Keratinocyte (primary cell): Measurements from ENCODE around the gene NFATC1. TPM values are rescaled to one million over a fixed set of nuclear protein-coding genes. Genes with fewer than 3 reads are reported as not detected.

Source experiments
- DNase-seq: peaks from one replicate; pipeline ENCODE4 v3.0.0-alpha.2; 2011; ENCODE audit warnings: low read depth, missing footprints, low spot score
- FAIRE-seq: peaks from 2 replicates; lab custom pipeline; 2011; peaks lifted over from hg19 to GRCh38; lab: Jason Lieb, UNC
- H2AFZ ChIP-seq: 2 replicates; pipeline ENCODE4 v1.6.0; 2012; ENCODE audit warnings: low read length, control low read depth, inconsistent platforms; ENCODE audit not compliant: control insufficient read depth
- H3K27ac ChIP-seq: 2 replicates; pipeline ENCODE4 v1.5.1; 2011; ENCODE audit warnings: low read length; ENCODE audit not compliant: control insufficient read depth, insufficient read depth
- H3K27me3 ChIP-seq: 3 replicates; pipeline ENCODE4 v1.6.0; 2011; ENCODE audit warnings: low read length; ENCODE audit not compliant: control insufficient read depth, insufficient read depth; ENCODE audit errors: extremely low read depth
- H3K36me3 ChIP-seq, 2 experiments: 2 replicates in 1 of 2; 3 replicates in 1 of 2; pipeline ENCODE4 v1.5.1; 2011; ENCODE audit warnings: low read length in 2 of 2, mild to moderate bottlenecking in 1 of 2; ENCODE audit not compliant: control insufficient read depth in 2 of 2, insufficient read depth in 2 of 2; ENCODE audit errors: extremely low read depth in 1 of 2
- H3K4me1 ChIP-seq: 3 replicates; pipeline ENCODE4 v1.5.1; 2011; ENCODE audit warnings: low read length; ENCODE audit not compliant: control insufficient read depth, insufficient read depth; ENCODE audit errors: extremely low read depth
- H3K4me2 ChIP-seq: 3 replicates; pipeline ENCODE4 v1.6.0; 2011; ENCODE audit warnings: low read depth, low read length; ENCODE audit not compliant: control insufficient read depth, insufficient read depth; ENCODE audit errors: extremely low read depth
- H3K4me3 ChIP-seq, 3 experiments: fragments of 200-600 bp in 1 of 3; sonication (generic) in 1 of 3; 2 replicates in 2 of 3; 3 replicates in 1 of 3; pipeline ENCODE4 v1.5.1; 2011 to 2016; ENCODE audit warnings: low read length in 3 of 3, mild to moderate bottlenecking in 3 of 3, control low read depth in 2 of 3, inconsistent platforms in 1 of 3, low read depth in 1 of 3, mixed read lengths in 1 of 3, mixed run types in 1 of 3, moderate library complexity in 1 of 3; ENCODE audit not compliant: control insufficient read depth in 2 of 3, insufficient read depth in 2 of 3; ENCODE audit errors: extremely low read depth in 1 of 3
- H3K79me2 ChIP-seq: 2 replicates; pipeline ENCODE4 v1.6.0; 2012; ENCODE audit warnings: low read length; ENCODE audit not compliant: control insufficient read depth, insufficient read depth
- H3K9ac ChIP-seq: 3 replicates; pipeline ENCODE4 v1.6.0; 2011; ENCODE audit warnings: low read length; ENCODE audit not compliant: control insufficient read depth, insufficient read depth; ENCODE audit errors: extremely low read depth
- H3K9me1 ChIP-seq: 3 replicates; pipeline ENCODE4 v1.6.0; 2011; ENCODE audit warnings: low read length; ENCODE audit not compliant: control insufficient read depth, insufficient read depth; ENCODE audit errors: extremely low read depth
- H3K9me3 ChIP-seq: 2 replicates; pipeline ENCODE4 v1.5.1; 2012; ENCODE audit warnings: low read depth, low read length; ENCODE audit not compliant: control insufficient read depth
- H4K20me1 ChIP-seq: 3 replicates; pipeline ENCODE4 v1.6.0; 2011; ENCODE audit warnings: low read length; ENCODE audit not compliant: control insufficient read depth, insufficient read depth; ENCODE audit errors: extremely low read depth
- CTCF ChIP-seq, 3 experiments: IDR thresholded peaks in 1 of 3; conservative IDR thresholded peaks in 1 of 3; optimal IDR thresholded peaks in 1 of 3; 2 replicates in 2 of 3; 3 replicates in 1 of 3; pipeline versions ENCODE3 to v1.5.1; 2011; ENCODE audit warnings: low read length in 3 of 3, mild to moderate bottlenecking in 3 of 3, moderate library complexity in 2 of 3, control low read depth in 1 of 3, inconsistent platforms in 1 of 3; ENCODE audit not compliant: insufficient read depth in 2 of 3; ENCODE audit errors: extremely low read depth in 1 of 3
- EZH2 ChIP-seq: IDR thresholded peaks from one replicate; pipeline ENCODE4 v1.6.1; 2012; ENCODE audit warnings: inconsistent platforms, mild to moderate bottlenecking, low read length, moderate library complexity
- dilution Hi-C: fragments of 300-500 bp; cut with MboI; formaldehyde crosslinking; loops from one replicate; pipeline ENCODE4 v1.7.0; 2020; ENCODE audit warnings: low sequenced_read_pairs; ENCODE audit not compliant: extremely low pct_ligation_motif_present
- polyA plus RNA-seq, 5 experiments: library from polyadenylated mRNA; depleted of rRNA in 3 of 5; stranded (reverse) in 3 of 5; stranded (forward) in 1 of 5; unstranded in 1 of 5; fragments of >200 nt; gene quantifications; 1 replicate in 1 of 5; 2 replicates in 3 of 5; 3 replicates in 1 of 5; pipeline versions ENCODE4 v1.2.1 to v1.2.3, GENCODE V29; 2011 to 2012; ENCODE audit warnings: missing spikeins in 2 of 5, low read depth in 1 of 5, low replicate concordance in 1 of 5

NFATC1 gene
- polyA plus RNA-seq, 1 donor (not counting 4 experiments of a cell fraction or from before 2014, with no cell fraction given): 0.77 TPM

- H4K20me1 ChIP-seq: no peaks in the 10 kb centered on the region
- FAIRE-seq: no peak
Observed at GRCh38 chr18:79432376-79433120, 36.8 kb downstream of the NFATC1 start.

DNA sequence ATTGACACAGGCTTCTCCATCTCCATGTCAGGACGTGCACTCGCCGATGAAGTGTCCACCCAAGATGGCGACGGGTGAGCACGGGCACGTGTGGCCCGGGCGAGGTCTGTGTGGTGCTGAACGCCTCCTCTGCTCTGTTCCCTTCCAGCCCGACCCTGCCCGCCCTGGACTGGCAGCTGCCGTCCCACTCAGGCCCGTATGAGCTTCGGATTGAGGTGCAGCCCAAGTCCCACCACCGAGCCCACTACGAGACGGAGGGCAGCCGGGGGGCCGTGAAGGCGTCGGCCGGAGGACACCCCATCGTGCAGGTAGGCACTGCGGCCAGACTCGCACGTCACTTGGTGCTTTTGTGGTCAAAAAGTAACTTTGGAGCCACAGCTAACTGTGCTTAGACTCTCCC is 37.7 kb downstream of the NFATC1 start:
- no peak for TF ChIP-seq CTCF (optimal IDR thresholded peaks at IDR 0.05 in 1 of 3, IDR thresholded peaks at IDR 0.05 in 1 of 3, conservative IDR thresholded peaks at IDR 0.05 in 1 of 3; ENCODE audit: extremely low read depth in 1 of 3, insufficient read depth in 2 of 3, low read length in 3 of 3)
- no peak for TF ChIP-seq EZH2
- Histone ChIP-seq H3K9me3 (no peaks in the 10 kb centered on the region), H4K20me1 (no peaks in the 10 kb centered on the region), H3K79me2 (no peaks in the 10 kb centered on the region), H3K27me3 (no peaks in the 10 kb centered on the region), H3K4me2 (no peak overlapping the region), H2AFZ (no peak overlapping the region), H3K9ac (no peak overlapping the region), H3K4me1 (no peaks in the 10 kb centered on the region), H3K4me3 (no peak overlapping the region), H3K27ac (no peak overlapping the region), H3K36me3 (no peaks in the 10 kb centered on the region), H3K9me1 (no peaks in the 10 kb centered on the region)
- dilution Hi-C loops: no loop called here
- DNase-seq (no peak), FAIRE-seq (no peak)

More at GRCh38 chr18:79432376-79433120, 36.8 kb downstream of the NFATC1 start:
- Histone ChIP-seq H3K4me2 (no peak overlapping the region), H3K4me3 (no peak overlapping the region), H3K9me1 (no peaks in the 10 kb centered on the region), H3K9ac (no peak overlapping the region), H3K79me2 (no peaks in the 10 kb centered on the region), H3K4me1 (no peaks in the 10 kb centered on the region), H2AFZ (no peak overlapping the region), H3K36me3 (no peaks in the 10 kb centered on the region), H3K27ac (no peak overlapping the region), H3K9me3 (no peaks in the 10 kb centered on the region), H3K27me3 (no peaks in the 10 kb centered on the region)
- DNase-seq: no peak
- TF ChIP-seq EZH2 (no peak), CTCF (optimal IDR thresholded peaks at IDR 0.05 in 1 of 3, IDR thresholded peaks at IDR 0.05 in 1 of 3, conservative IDR thresholded peaks at IDR 0.05 in 1 of 3; ENCODE audit: extremely low read depth in 1 of 3, insufficient read depth in 2 of 3, low read length in 3 of 3) (no peak)
- dilution Hi-C loops: no loop called here
